22Rv1 (cell line): ENCODE results near the gene CCDC170.
A peak's percentile ranks its signal among the peaks of the same experiment; 100 is the strongest.

Experiments
- H3K27ac ChIP-seq: fragments of 450-650 bp; 2 replicates; pipeline ENCODE4 v1.5.1; 2017
- CTCF ChIP-seq: fragments of 450-650 bp; IDR thresholded peaks from 2 replicates; pipeline ENCODE4 v1.5.1; 2017; ENCODE audit warnings: mild to moderate bottlenecking
- ZFX ChIP-seq: fragments of 450-650 bp; IDR thresholded peaks from 2 replicates; pipeline ENCODE4 v1.6.1; 2017; ENCODE audit warnings: antibody characterized with exemption, borderline replicate concordance

CCDC170 gene

GRCh38 chr6:151493804-151494234, at the start of gene CCDC170:
TSS of gene CCDC170 (plus strand) at chr6:151494017. CDS start at chr6:151494129, 112 bp downstream.
- no peak for TF ChIP-seq ZFX
- no peak for TF ChIP-seq CTCF
- peak within 1 kb of the TSS; percentile 18; the same call in 1 of the 2 replicates for H3K27ac ChIP-seq

- TF ChIP-seq CTCF = no peak
- no peak for TF ChIP-seq ZFX
- H3K27ac ChIP-seq = no peak overlapping the region
These were observed 48.3 kb upstream of the CCDC170 start for GRCh38 chr6:151445482-151445881.

GRCh38 chr6:151447237-151447636, 46.6 kb upstream of the CCDC170 start:
- no peak overlapping the region for H3K27ac ChIP-seq
- TF ChIP-seq CTCF = no peak

- TF ChIP-seq ZFX (no peak), CTCF (no peak)
- no peak overlapping the region for H3K27ac ChIP-seq
These were observed 45.2 kb upstream of the CCDC170 start for GRCh38 chr6:151448623-151449022.

GRCh38 chr6:151450928-151451327, 42.9 kb upstream of the CCDC170 start:
- peak overlapping the region; percentile 87 for H3K27ac ChIP-seq

- no peak for TF ChIP-seq CTCF
- TF ChIP-seq ZFX = no peak
- H3K27ac ChIP-seq = peak overlapping the region; percentile 87
These were observed 42.3 kb upstream of the CCDC170 start for GRCh38 chr6:151451417-151451949.

GRCh38 chr6:151451950-151452749, 41.7 kb upstream of the CCDC170 start, which contains the start of gene RMND1:
TSS of gene RMND1 (minus strand) at chr6:151452126. CDS start at chr6:151445811, 6,315 bp downstream.
- peak within 1 kb of the TSS; percentile 87 for H3K27ac ChIP-seq
- TF ChIP-seq CTCF (no peak), ZFX (no peak)
